ENCODE data around the gene SOX18. TPM values are rescaled to one million over a fixed set of nuclear protein-coding genes. Genes with fewer than 3 reads are reported as not detected.

SOX18 gene
- total RNA-seq, 1 experiment from 2014 or later: 0.16 TPM

GRCh38 chr20:64070244-64070993 is 21.0 kb upstream of the SOX18 start:
- intact Hi-C loops (cut with micrococcal nuclease): no loop called here
- no peak for TF ChIP-seq CTCF (IDR thresholded peaks at IDR 0.05; ENCODE audit: unreplicated experiment)
- Mint-ChIP-seq H3K27me3 (ENCODE audit: insufficient read depth, unreplicated experiment) (no peaks in the 10 kb centered on the region), H3K4me1 (ENCODE audit: insufficient read depth, unreplicated experiment) (peaks cover 17% of the 10 kb centered on the region), H3K9me3 (ENCODE audit: unreplicated experiment) (no peaks in the 10 kb centered on the region), H3K27ac (ENCODE audit: low read depth, unreplicated experiment) (no peak overlapping the region), H3K36me3 (ENCODE audit: insufficient read depth, unreplicated experiment) (no peaks in the 10 kb centered on the region), H3K4me3 (ENCODE audit: unreplicated experiment) (no peak overlapping the region)
- CTCF ChIA-PET: interaction anchor here (0.6 to 5.2 kb wide), 9 partner anchors 8 to 309 kb away, joined by 3 to 37 read pairs (median 7); partner anchors contain the start of genes LKAAEAR1, OPRL1 and RGS19
- DNase-seq (ENCODE audit: unreplicated experiment): no peak
- POLR2A ChIA-PET: interaction anchor here (0.9 to 1.3 kb wide), 4 partner anchors 13 to 177 kb away, joined by 3 to 4 read pairs (median 3); no protein-coding TSS in a partner anchor
- no TSS peak for BruUV-seq (replicated peaks)

- POLR2A ChIA-PET: interaction anchor here (0.9 to 1.3 kb wide), 5 partner anchors 14 to 176 kb away, joined by 3 to 4 read pairs (median 3); no protein-coding TSS in a partner anchor
- CTCF ChIA-PET: interaction anchor here (0.6 to 5.2 kb wide), 12 partner anchors 8 to 801 kb away, joined by 3 to 37 read pairs (median 6); partner anchors contain the start of genes LKAAEAR1, OPRL1 and RGS19
- peak; percentile 81 for TF ChIP-seq CTCF (IDR thresholded peaks at IDR 0.05; ENCODE audit: unreplicated experiment)
- Mint-ChIP-seq H3K36me3 (ENCODE audit: insufficient read depth, unreplicated experiment) (no peaks in the 10 kb centered on the region), H3K27me3 (ENCODE audit: insufficient read depth, unreplicated experiment) (no peaks in the 10 kb centered on the region), H3K4me3 (ENCODE audit: unreplicated experiment) (no peak overlapping the region), H3K4me1 (ENCODE audit: insufficient read depth, unreplicated experiment) (peaks cover 23% of the 10 kb centered on the region), H3K27ac (ENCODE audit: low read depth, unreplicated experiment) (no peak overlapping the region), H3K9me3 (ENCODE audit: unreplicated experiment) (no peaks in the 10 kb centered on the region)
- BruUV-seq (replicated peaks): no TSS peak
- DNase-seq (ENCODE audit: unreplicated experiment): peak; percentile 41
- intact Hi-C loops (cut with micrococcal nuclease): no loop called here
Measured at GRCh38 chr20:64069614-64070243, 20.3 kb upstream of the SOX18 start.

GRCh38 chr20:64069209-64069613 is 19.8 kb upstream of the SOX18 start:
- Mint-ChIP-seq H3K4me1 (ENCODE audit: insufficient read depth, unreplicated experiment) (peaks cover 28% of the 10 kb centered on the region), H3K27ac (ENCODE audit: low read depth, unreplicated experiment) (no peak overlapping the region), H3K9me3 (ENCODE audit: unreplicated experiment) (no peaks in the 10 kb centered on the region), H3K4me3 (ENCODE audit: unreplicated experiment) (no peak overlapping the region), H3K36me3 (ENCODE audit: insufficient read depth, unreplicated experiment) (no peaks in the 10 kb centered on the region), H3K27me3 (ENCODE audit: insufficient read depth, unreplicated experiment) (no peaks in the 10 kb centered on the region)
- intact Hi-C loops (cut with micrococcal nuclease): no loop called here
- TF ChIP-seq CTCF (IDR thresholded peaks at IDR 0.05; ENCODE audit: unreplicated experiment): no peak
- DNase-seq (ENCODE audit: unreplicated experiment): no peak
- ChIA-PET POLR2A (interaction anchor here (0.9 to 1.1 kb wide), 3 partner anchors 14 to 175 kb away, joined by 3 read pairs; no protein-coding TSS in a partner anchor), CTCF (interaction anchor here (0.6 to 5.2 kb wide), 13 partner anchors 7 to 800 kb away, joined by 3 to 37 read pairs (median 5); partner anchors contain the start of genes LKAAEAR1, OPRL1 and RGS19)
- no TSS peak for BruUV-seq (replicated peaks)

Data from MCF 10A (cell line).